NCI-H1092 treated with DMSO at 0.1 percent for 48 hours (cell line): ENCODE measurements around the gene FLOT1.
A peak's percentile ranks its signal among the peaks of the same experiment; 100 is the strongest.
"Not testable (repeated sequence)": the region's sequence is repeated elsewhere in the genome, so short reads cannot be mapped to it uniquely, and the experiment has no call there.

Experiments
- DNase-seq: peaks from one replicate; lab custom pipeline; 2025; lab: John Stamatoyannopoulos, UW

FLOT1 gene

DNA sequence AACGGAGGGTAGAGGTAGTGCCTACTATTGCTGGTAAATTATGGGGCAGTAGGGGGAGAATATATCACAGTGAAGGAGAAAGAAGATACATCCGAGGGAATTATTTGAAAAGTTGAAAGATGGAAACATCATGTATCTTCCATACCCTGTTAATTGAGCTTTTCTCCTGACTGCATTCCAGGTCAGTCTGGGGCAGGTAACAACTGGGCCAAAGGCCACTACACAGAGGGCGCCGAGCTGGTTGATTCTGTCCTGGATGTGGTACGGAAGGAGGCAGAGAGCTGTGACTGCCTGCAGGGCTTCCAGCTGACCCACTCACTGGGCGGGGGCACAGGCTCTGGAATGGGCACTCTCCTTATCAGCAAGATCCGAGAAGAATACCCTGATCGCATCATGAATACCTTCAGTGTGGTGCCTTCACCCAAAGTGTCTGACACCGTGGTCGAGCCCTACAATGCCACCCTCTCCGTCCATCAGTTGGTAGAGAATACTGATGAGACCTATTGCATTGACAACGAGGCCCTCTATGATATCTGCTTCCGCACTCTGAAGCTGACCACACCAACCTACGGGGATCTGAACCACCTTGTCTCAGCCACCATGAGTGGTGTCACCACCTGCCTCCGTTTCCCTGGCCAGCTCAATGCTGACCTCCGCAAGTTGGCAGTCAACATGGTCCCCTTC is 19.2 kb downstream of the FLOT1 start:
- not testable (repeated sequence) for DNase-seq

DNA sequence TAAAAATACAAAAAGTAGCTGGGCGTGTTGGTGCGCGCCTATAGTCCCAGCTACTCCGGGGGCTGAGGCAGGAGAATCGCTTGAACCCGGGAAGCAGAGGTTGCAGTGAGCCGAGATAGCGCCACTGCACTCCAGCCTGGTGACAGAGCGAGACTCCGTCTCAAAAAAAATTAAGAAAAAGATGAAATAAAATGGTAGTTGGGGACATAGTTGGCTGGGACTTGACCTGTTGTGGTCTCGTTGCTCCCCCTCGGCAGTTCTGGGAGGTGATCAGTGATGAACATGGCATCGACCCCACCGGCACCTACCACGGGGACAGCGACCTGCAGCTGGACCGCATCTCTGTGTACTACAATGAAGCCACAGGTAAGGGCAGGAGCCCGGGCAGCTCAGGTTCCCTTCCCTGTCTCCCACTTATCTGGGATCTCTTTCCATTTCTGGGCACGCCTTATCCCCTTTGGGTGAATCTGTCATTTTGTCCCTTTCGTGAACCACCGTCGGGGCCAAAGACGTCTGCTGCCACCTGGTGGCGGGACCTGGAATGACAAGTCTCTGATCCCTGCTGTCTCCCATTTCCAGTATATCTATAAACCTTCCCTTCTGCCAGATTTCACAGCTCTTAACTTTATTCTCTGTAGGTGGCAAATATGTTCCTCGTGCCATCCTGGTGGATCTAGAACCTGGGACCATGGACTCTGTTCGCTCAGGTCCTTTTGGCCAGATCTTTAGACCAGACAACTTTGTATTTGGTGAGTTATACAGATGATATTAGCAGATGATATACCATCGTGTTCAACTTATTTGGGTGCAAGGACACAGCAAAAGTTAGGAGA is 20.0 kb downstream of the FLOT1 start:
- DNase-seq = peak; percentile 50

DNA sequence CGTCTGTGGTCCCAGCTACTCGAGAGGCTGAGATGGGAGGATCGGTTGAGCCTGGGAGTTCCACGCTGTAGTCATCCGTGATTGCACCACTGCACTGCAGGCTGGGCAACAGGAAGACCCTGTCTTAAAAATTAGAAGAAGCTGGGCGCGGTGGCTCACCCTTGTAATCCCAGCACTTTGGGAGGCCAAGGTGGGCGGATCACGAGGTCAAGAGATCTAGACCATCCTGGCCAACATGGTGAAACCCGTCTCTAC is 20.5 kb downstream of the FLOT1 start:
- not testable (repeated sequence) for DNase-seq

DNA sequence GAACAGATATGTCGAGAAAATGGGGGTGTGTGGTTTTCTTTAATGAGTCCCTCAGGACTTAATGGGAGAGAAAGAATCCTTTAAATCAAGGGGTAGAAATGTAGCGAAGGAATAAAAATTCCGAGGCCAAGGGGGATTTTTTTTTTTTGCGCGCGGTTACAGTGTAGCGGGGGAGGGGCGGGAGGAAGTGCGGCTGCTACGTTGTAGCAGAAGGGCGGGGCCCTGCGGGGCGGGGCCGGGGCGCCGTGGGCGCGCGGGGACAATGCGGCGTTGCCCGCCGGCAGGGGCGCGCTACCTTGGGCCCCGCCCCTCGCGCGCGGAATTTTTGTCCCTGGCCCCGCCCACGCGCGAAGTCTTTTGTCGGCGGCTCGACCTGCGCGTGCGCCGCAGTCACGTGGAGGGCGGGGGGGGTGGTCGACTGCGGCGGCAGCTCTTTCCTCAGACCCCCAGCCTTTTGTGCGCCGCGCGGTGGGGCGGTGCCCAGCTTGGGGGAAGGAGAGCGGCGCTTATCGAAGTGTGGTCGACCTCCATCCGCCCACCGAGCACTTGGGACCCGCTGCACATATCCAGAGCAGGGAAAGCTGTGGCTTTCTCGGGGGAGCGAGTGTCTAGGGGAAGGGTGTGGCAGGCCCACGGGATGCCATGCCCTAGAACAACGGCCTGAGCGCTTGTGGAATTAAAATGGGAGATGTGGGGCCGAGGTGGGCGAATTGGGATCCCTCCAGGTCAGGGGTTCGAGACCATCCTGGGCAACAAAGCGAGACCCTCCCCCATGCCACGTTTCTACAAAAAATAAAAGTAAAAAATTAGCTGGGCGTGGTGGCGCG is 21.1 kb downstream of the FLOT1 start:
- DNase-seq = peak; percentile 74

DNA sequence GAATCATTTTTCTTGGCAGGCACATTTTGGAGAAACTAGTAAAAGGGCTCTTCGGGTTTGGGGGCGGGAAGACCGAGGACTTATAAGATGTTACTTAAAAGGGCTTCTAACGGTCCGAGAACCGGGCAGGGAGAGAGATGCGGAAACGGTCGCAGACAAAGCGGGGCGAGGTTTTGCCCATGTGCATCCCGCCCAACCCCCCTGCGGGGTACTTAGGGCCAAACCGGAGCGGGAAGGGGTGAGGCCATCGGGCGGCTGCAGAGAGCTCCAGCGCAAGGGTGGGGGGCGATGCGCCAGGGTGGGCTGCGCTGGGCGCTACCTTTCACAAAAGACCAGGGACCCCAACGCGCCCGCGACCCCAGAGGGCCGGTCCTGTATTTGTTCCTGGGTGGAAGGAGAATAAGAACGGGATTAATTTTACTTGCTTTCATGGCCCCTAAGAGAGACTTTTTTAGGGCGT is 21.7 kb downstream of the FLOT1 start:
- peak; percentile 59 for DNase-seq

DNA sequence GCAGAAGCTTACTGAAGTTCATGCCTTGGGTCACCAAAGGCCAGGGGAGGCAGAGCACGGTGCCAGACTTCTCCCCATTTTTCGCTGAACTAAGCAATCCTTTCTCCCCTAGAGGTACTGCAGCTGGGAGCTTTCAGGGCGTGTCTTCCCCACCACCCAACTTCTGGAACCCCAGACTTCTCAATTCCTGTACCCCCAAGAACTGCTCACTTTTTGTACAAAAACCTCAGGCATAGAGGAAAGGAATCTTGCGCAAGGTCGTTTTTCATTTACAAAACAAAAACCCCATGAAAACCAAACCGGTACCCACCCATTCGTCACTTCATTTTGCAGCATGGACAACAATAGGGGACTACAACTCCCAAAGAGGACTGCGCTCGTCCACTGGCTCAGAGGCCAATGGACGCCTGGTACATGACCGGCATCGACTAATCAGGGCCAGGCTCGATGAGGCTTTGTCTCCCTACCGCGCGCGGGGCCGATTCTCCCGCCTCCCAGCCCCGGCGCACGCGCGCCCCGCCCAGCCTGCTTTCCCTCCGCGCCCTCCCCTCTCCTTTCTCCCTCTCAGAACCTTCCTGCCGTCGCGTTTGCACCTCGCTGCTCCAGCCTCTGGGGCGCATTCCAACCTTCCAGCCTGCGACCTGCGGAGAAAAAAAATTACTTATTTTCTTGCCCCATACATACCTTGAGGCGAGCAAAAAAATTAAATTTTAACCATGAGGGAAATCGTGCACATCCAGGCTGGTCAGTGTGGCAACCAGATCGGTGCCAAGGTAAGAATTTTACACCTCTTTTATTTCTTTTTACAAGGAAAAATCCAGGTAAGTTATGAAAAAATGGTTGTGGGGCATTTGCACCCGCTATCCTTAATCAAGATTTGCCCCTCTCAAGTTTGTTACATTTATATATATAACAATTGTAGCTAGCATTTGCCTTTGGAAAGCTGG is 22.4 kb downstream of the FLOT1 start, which contains the start of gene TUBB:
TSS of gene TUBB (plus strand) at position 562 of the 947 bp plus-strand sequence. CDS start at position 717, 155 bp downstream.
- peak; percentile 93 for DNase-seq

DNA sequence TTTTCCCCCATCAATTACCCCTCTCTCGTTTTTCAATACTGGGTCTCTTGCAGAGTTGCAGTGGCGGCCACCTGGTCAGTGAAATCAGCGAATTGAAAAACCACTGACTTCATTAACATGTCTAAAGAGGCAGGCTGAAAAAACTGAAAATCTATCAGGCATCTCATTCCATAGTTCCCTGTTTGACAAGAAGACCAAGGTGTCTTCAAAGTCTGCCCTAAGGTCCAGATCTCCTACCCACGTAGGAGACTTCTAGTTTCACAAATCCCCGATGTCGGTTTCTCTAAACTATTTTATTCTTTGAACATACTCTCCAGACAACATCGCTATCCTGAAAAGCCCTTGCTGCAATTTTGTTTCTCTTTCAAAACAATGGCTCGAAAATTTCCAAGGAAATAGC is 23.1 kb downstream of the FLOT1 start:
- DNase-seq = peak; percentile 46

DNA sequence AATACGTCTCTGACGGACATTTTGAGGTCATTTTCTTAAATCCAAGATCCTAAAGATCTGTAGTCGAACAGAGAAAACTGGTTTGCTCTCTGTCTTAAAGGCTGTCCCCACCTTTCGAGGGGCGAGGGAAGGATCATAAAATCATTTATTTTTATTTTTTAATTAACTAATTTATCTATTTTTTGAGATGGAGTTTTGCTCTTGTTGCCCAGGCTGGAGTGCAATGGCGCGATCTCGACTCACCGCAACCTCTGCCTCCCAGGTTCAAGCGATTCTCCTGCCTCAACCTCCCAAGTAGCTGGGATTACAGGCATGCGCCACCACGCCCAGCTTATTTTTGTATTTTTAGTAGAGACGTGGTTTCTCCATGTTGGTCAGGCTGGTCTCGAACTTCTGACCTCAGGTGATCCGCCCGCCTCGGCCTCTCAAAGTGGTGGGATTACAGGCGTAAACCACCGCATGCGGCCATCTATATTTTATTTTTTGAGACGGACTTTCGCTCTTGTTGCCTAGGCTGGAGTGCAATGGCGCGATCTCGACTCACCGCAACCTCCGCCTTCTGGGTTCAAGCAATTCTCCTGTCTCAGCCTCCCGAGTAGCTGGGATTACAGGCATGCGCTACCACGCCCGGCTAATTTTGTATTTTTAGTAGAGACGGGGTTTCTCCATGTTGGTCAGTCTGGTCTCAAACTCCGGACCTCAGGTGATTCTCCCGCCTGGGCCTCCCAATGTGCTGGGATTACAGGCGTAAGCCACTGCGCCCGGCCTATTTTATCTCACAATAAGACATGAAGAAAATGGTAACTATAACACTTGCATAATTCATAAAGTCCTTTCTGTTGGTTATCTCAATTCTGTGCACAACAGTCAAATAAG is 24.4 kb downstream of the FLOT1 start:
- DNase-seq = not testable (repeated sequence)

DNA sequence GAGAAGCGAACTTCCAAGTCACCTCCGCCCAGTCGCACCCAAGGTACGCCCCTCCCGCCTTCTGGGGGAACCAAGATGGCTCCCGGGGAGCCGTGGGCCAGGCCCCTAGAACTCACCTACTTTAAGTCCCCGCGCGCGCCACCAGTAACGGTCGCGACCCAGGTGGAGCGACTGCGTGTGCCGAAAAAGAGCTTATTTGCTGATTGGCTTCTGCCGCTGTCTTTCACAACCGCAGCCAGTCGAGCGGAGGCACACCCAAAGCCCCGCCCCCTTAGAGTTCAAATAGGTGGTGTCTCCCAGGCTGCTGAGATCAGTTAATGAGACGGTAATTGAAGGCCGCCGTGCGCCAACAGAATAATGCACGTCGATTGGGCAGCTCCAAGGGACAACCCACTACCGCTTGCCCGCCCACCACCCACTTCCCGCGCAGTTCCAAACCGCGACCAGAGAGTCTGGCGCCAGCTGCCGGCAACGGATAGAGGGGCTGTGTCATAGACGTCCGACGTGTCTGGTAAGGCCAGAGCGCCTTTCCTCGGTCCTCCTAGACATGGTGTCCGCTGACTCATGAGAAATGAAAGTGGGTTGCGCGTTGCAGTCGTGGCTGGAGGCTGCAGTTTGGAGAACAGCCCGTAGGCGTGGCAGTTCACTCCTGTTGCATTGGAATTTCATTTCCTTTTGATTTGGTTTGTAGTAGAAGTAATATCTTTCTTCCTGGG is 25.2 kb downstream of the FLOT1 start, which contains the start of gene MDC1:
TSS of gene MDC1 (minus strand) at position 153 of the 716 bp plus-strand sequence. CDS start 2,106 bp downstream, outside the sequence.
- DNase-seq = peak; percentile 98

DNA sequence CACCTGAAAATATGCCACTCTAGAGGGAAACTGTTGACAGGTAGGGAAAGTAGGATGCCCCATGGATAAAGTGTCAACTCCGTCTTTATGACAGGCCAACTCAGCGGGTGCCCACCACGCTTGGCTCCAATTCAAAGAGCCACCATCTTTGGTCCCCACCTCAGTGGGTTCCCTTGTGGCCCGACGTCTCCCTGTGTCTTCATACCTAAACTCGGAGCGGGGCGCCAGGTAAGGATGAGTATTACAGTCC is 25.7 kb downstream of the FLOT1 start:
- no peak for DNase-seq

DNA sequence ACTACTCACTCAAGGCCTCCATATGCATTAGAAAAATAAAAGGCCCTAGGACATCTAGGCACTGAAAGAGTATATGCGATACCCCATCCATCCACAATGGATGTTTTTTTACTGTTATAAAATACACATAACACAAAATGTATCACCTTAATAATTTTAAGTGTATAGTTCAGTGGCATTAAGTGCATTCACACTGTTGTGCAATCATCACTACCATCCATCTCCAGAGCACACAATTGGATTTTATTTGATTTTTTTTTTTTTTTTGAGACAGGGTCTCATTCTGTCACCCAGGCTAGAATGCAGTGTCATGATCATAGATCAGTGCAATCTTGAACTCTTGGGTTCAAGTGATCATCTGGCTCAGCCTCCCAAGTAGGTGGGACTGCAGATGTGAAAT is 28.2 kb downstream of the FLOT1 start:
- no peak for DNase-seq

DNA sequence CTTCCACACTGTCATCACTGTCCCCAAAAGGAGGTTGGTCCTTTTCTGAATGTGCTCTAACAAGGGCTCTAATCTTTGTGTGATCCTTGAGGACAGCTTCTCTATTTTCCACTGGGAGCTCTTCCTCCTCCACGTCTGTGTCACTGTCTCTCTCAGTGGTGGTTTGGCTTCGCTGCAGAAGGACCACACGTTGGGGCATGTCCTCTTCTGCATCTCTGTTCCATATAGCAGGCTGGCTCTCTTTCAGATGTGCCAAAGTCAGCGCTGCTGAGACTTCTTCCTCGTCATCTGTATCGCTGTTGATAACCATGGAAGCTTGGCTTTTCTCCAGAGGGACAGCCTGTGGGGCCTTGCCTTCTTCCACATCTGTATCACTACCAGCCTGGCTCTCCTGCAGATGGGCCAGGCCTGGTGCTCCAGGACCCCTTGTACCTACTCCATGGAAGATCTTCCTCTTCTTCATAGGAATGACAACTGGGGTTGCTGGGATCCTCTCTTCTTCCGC is 30.0 kb downstream of the FLOT1 start:
- no peak for DNase-seq

DNA sequence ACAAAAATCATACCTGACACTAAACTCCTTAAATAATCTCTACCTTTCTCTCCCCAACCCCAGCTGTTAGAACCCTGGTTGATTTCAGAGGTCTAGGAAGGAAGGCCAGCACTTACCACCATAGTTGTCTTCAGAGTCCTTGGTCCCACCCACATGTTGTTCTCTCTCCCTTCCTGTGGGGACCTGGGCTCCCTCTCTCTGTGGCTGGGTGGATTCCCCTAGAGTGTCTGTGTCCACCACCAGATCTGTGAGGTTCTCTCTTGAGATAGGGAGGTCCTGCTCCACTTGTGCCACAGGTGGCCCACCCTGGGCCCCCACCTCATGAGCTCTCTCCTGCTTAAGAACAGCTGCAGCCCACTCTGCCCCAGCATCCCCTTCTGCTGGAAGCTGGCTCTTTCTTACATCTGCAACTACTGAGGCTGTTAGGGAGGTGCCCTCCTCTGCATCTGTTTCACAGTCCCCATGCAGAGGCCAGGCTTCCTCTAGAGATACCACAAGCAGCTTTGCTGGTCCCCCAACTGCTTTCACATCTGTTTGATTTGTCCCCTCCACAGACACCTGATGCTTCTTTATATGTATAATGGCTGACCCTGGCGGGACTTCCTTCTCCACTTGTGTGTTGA is 30.6 kb downstream of the FLOT1 start:
- DNase-seq = no peak

DNA sequence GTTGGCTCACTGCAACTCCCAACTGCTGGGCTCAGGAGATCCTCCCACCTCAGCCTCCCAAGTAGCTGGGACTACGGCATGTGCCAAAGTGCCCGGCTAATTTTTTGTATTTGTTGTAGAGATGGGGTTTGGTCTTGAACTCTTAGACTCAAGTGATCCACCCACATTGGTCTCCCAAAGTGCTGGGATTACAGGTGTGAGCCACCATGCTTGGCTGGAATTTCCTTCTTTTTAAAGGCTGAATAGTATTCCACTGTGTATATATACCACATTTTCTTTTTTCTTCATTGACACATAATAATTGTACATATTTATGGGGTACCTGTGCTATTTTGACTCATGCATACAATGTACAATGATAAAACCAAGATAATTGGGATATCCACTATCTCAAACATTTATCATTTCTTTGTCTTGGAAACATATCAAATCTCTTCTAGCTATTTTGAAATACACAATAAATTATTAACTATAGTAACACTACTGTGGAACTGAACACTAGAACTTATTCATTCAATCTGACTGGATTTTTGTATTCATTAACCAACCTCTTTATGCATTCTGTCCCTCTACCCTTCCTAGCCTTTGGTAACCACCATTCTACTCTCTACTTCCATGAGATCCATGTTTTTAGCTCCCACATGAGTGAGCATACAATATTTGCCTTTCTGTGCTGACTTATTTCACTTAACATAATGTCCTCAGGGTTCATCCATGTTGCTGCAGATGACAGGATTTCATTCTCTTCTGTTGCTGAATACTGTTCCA is 33.2 kb downstream of the FLOT1 start:
- no peak for DNase-seq

DNA sequence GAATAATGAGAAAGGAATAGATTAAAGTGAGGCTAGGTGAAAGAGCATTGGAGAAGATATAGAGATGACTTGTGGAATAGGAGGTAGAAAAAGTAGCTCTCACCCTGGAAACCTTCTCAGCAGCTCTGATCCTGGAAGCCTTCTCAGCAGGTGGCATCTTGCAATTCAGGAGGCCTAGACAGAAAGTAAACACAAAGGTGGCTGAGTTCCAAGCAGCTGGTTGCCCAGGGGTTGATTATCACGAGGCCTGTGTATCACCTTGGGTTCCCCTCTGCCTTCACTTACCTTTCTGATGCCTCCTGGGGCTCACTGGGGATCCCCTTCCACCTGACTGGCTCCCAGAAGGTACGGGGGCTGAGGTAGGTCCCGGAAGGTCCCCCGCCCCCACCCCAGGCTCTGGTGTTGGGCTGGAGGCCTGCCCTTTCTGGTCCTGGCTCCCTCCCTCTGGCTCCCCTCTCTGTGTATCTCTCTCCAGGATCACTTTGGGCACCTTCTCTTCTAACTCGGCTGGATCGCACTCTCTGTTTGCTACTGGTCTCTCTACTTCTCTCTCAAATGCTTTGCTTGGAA is 35.1 kb downstream of the FLOT1 start:
- DNase-seq = peak; percentile 72

DNA sequence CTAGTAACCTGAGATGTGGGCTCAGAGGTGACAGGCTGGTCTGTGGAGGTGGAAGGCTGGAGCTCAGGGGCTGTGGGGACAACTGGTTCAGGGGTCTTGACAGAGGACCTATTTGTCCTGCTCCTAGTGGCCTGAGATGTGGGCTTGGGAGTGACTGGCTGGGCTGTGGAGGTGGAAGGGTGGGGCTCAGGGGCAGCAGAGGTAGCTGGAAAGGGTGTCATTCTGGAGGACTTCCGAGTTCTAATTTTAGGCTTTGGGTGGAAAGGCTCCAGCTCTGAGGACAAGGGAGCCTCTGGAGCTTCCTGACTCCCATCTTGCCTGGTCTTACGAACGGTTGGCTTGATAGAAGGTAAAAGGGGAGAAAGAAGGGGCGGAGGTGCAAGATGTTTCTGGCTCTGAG is 36.9 kb downstream of the FLOT1 start:
- no peak for DNase-seq

DNA sequence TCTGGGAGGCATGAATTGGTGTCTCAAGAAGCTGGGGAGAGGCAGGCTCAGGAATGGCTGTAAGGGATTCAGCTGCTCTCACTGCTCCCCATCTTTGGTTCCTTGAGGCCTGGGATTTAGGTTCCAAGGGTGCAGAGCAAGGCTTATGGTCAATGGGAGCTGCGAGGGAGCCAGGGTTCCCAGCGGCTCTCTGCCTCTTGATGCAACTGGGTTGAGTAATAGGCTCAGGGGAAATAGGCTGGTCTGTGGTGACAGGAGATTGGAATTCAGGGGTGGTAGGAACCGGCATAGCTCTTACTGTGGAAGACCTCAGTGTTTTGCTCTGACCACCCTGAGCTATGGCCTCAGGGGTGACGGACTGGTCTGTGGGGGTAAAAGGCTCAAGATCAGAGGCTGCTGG is 38.7 kb downstream of the FLOT1 start:
- DNase-seq = no peak

DNA sequence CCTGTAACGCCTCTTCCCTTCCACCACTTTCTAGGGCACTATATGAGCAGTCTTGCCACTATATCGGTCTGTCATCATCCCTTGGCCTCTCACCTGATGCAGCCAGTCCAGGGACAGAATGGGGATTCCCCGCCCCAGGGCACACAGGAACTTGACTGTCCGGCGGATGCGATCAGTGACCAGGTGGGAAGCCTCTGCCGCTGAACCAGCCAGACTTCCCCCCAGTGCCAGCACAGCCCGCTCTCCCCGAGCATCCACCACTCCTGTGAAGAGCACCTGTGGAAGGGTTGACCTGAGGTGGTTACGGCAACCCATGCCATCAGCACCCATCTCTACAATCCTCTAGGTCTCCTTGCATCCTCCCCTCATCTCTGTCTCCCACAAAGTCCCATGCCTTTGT is 39.5 kb downstream of the FLOT1 start:
- DNase-seq = no peak
